CD4-positive, alpha-beta T cell treated with Interleukin-17A for 4 hours (primary cell): Measurements from ENCODE around the gene ESF1.

ENCODE experiments used
- DNase-seq: peaks from one replicate; pipeline ENCODE4 v3.0.0-alpha.2; 2020; ENCODE audit warnings: mixed read lengths

The ESF1 gene

GRCh38 chr20:13784893-13785715 is at the start of gene ESF1, which contains the start of gene NDUFAF5:
ESF1 (minus strand) TSS chr20:13784919; CDS start chr20:13783140, 1,779 bp downstream.
NDUFAF5 (plus strand) TSS chr20:13785028; CDS start chr20:13785069, 41 bp downstream.
- peak; percentile 90 for DNase-seq

GRCh38 chr20:13831476-13831875 is 46.8 kb upstream of the ESF1 start:
- no peak for DNase-seq

- DNase-seq = no peak
These were observed 40.7 kb upstream of the ESF1 start for GRCh38 chr20:13825465-13825864.

- DNase-seq = no peak
These were observed 39.7 kb upstream of the ESF1 start for GRCh38 chr20:13824459-13824858.

GRCh38 chr20:13822459-13822858 is 37.7 kb upstream of the ESF1 start:
- no peak for DNase-seq

- no peak for DNase-seq
These were observed 37.2 kb upstream of the ESF1 start for GRCh38 chr20:13821876-13822275.

GRCh38 chr20:13819885-13820645 is 35.3 kb upstream of the ESF1 start:
- peak; percentile 18 for DNase-seq

- DNase-seq = no peak
These were observed 32.6 kb upstream of the ESF1 start for GRCh38 chr20:13817342-13817741.

- no peak for DNase-seq
These were observed 32.0 kb upstream of the ESF1 start for GRCh38 chr20:13816757-13817156.

- DNase-seq = no peak
These were observed 30.0 kb upstream of the ESF1 start for GRCh38 chr20:13814672-13815071.

GRCh38 chr20:13813910-13814309 is 29.2 kb upstream of the ESF1 start:
- no peak for DNase-seq

GRCh38 chr20:13810446-13810845 is 25.7 kb upstream of the ESF1 start:
- no peak for DNase-seq

GRCh38 chr20:13809855-13810254 is 25.1 kb upstream of the ESF1 start:
- no peak for DNase-seq

GRCh38 chr20:13809373-13809772 is 24.7 kb upstream of the ESF1 start:
- DNase-seq = no peak

- DNase-seq = no peak
These were observed 16.0 kb upstream of the ESF1 start for GRCh38 chr20:13800728-13801134.

GRCh38 chr20:13799974-13800373 is 15.3 kb upstream of the ESF1 start:
- no peak for DNase-seq

GRCh38 chr20:13799040-13799439 is 14.3 kb upstream of the ESF1 start:
- no peak for DNase-seq

GRCh38 chr20:13794667-13795066 is 9.9 kb upstream of the ESF1 start:
- DNase-seq = no peak

GRCh38 chr20:13793001-13793400 is 8.3 kb upstream of the ESF1 start:
- no peak for DNase-seq

- DNase-seq = no peak
These were observed 7.1 kb upstream of the ESF1 start for GRCh38 chr20:13791540-13792459.

- no peak for DNase-seq
These were observed 6.0 kb upstream of the ESF1 start for GRCh38 chr20:13790708-13791107.

- DNase-seq = peak; percentile 44
These were observed 3.6 kb upstream of the ESF1 start for GRCh38 chr20:13788167-13788834.
